AG09319 (cell line): Measurements from ENCODE around the gene PIP5K1B.

Experiments used
- DNase-seq: peaks from one replicate; pipeline ENCODE4 v3.0.0-alpha.2; 2010; ENCODE audit warnings: low read depth; ENCODE audit errors: extremely low read depth
- TF ChIP-seq, protein P1 (sequence below): IDR thresholded peaks from 2 replicates; pipeline ENCODE4 v1.5.1; 2011; ENCODE audit warnings: low read depth, mild to moderate bottlenecking, inconsistent platforms, low read length, moderate library complexity

PIP5K1B gene

DNA sequence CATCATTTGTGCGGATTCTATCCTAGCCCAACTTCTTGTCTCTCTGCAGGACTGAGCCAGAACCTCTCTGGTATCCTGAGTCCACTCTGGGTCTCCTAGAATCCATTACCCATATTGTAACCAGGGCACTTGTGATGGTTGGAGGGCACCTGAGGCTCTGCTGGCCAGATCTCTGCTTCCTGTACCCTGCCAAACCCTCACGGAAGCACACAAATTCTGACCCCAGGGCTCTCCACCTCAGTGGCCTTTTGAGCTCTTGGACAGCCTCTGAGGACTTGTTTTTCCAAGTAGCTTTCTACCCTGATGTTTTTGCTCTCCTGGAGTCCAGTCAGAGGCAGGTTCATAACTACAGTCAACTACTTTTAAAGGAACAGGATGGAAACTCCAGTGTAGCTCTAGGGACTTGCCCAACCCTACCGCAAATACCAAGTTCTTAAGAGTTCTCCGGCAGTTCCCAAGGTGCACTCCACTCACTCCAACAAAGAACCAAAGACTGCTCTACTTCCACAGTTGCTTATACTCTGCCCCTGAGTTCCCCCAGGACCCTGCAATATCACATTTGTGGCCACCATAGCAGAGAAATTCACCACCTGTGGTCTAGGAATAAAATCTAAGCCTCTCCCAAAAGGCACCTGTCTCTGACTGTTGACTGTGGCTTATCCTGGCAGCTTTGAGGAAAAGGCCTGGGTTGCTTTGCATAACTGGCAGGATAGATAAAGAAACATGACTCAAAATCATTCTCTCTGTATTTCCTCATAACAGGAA is 9.6 kb downstream of the PIP5K1B start:
- TF ChIP-seq, protein P1, sequence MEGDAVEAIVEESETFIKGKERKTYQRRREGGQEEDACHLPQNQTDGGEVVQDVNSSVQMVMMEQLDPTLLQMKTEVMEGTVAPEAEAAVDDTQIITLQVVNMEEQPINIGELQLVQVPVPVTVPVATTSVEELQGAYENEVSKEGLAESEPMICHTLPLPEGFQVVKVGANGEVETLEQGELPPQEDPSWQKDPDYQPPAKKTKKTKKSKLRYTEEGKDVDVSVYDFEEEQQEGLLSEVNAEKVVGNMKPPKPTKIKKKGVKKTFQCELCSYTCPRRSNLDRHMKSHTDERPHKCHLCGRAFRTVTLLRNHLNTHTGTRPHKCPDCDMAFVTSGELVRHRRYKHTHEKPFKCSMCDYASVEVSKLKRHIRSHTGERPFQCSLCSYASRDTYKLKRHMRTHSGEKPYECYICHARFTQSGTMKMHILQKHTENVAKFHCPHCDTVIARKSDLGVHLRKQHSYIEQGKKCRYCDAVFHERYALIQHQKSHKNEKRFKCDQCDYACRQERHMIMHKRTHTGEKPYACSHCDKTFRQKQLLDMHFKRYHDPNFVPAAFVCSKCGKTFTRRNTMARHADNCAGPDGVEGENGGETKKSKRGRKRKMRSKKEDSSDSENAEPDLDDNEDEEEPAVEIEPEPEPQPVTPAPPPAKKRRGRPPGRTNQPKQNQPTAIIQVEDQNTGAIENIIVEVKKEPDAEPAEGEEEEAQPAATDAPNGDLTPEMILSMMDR: no peak
- DNase-seq: no peak

DNA sequence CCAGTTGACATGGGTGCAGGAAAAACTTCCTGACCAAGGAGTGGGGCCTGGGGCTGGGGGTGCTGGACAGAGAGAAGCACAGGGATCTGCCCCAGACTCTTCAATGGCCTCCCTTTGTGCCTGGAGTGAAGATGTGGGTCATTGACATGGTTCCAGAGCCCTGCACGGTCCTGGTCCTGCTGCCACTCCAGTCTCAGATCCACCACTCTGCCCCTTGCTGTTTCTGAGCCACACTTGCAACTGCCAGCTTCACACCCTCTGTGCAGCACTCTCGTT is 10.1 kb downstream of the PIP5K1B start:
- no peak for DNase-seq
- TF ChIP-seq, protein P1: no peak

DNA sequence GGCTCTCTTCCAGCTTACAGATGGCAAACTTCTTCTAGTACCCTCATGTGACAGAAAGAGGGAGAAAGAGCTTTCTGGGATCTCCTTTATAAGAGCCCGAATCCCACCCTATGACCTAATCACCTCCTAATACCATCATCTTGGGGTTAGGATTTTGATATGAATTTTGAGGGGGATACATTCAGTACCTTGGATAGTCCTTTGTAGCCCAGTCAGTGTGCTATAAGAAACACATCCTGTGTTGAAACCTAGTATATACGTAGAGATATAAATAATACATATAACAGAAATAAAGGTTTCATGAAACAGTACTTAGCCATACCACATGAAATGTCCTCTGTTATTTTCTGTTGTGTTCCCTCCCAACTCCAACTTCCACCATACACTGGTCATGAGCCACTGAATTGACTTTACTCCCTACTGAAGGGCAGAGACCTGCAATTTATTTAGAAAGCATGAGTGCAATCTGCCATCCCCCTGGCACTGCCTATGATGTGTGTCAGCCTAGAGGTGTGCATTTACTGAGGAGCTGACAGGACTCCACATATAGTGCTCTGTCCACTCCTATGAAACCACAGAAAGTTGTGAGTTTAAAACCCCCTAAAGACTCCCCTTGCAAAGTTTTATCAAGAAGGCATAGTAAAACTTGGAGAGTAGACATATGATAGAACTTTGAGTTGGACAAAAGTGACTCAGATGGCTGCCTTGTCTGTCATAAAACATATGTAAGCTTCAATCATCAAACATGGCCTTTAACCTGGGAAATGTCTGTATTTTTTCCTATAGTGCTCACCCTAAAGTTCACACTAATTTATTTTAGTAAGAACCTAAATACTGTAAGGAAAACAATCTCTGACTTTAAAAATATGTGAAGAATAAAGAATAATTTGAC is 12.8 kb downstream of the PIP5K1B start:
- TF ChIP-seq, protein P1: no peak
- DNase-seq: no peak

DNA sequence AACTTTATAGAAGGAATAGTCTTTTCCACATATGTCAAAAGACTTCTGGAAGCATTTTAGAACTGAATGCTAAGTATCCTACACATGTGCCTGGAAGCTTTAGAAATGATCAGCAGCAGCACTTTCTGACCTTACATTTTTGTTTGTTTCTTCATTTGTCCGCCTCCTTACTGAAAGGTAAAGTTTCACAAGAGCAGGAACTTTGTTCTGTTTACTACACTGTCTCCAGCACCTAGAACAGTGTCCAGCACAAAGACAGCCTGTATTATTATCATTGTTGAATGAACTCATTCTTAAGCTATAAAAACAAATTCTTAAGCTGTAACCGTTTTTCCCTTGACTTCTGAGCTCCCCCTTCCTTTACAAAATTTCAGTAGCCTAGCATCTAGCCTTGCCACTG is 14.8 kb downstream of the PIP5K1B start:
- TF ChIP-seq, protein P1: no peak
- DNase-seq: no peak

DNA sequence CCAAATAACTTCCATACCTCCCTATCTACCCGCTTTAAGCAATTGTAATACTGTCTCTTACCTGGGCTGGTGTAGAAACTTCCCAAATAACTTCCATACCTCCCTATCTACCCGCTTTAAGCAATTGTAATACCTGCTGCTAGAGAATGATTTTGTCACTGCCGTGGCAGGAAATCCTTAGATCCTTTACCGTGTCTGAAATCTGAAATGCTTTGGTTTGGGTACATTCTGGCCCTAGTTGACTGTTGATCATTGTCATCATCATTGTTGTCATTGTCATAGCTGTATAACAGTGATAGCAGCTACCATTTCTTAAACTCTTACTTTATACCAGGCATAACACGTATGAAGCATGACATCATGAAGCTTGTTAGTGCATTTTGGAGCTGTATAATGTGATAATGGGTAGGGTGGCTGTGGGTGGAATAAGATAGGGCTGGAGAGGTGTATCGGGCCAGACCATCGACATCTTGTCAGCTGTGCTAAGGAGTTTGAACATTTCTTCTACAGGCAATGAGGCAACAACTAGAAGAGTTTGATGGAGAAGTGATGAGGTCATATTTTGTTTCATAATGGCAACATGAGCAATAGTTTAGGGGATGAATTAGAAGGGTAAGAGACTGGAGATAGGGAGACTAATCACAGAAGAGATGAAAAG is 15.7 kb downstream of the PIP5K1B start:
- DNase-seq: no peak
- TF ChIP-seq, protein P1: no peak

DNA sequence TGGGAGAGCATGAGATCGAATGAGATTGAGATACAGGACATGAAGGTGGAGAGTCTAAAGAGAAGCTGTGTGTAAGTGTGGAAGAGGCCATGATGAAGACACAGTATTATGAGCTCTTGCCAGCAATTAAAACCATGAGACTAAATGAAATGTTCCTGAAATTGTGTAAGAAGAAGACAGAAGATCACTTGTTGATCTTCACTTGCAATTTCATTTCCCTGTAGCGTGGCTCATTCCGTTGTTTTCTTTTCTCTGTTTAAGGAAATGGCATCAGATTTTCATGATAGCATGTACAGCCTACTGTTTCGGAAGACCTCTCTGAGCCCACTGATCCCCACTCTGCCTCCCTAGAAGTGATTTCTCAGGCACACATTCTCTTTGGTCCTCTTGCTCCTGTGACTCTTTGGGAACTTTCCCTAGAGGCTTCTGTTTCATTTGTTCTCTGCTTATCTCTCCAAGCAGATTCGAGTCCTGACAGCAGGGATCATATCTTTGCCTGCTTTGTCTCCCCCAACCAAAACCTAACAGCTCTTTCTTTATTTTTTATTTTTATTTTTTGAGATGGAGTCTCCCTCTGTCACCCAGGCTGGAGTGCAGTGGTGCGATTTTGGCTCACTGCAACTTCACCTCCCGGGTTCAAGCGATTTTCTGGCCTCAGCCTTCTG is 16.8 kb downstream of the PIP5K1B start:
- no peak for DNase-seq
- TF ChIP-seq, protein P1: no peak
